Activated T-helper 2 cell treated with anti-CD3 and anti-CD28 coated beads, Interferon-gamma antibody, Interleukin-2, Interleukin-4, amounts not matched to agents 10 μg/mL and 5 μg/mL and 100 μg/mL, durations not matched to agents 14 hours and 24 hours and 36 hours (primary cell): ENCODE results near the gene CD68. TPM values are rescaled to one million over a fixed set of nuclear protein-coding genes. Genes with fewer than 3 reads are reported as not detected.
"Not testable (repeated sequence)": the region's sequence is repeated elsewhere in the genome, so short reads cannot be mapped to it uniquely, and the experiment has no call there.

Experiments used
- DNase-seq: peaks from one replicate; pipeline ENCODE4 v3.0.0; 2021; ENCODE audit warnings: low spot score
- H3K27ac Mint-ChIP-seq: one replicate; pipeline ENCODE4 v1.8.0; 2021; ENCODE audit warnings: mixed read lengths
- H3K27me3 Mint-ChIP-seq: one replicate; pipeline ENCODE4 v1.8.0; 2021; ENCODE audit warnings: low read depth, mixed read lengths
- H3K36me3 Mint-ChIP-seq: one replicate; pipeline ENCODE4 v1.8.0; 2021; ENCODE audit warnings: low read depth, mixed read lengths
- H3K4me1 Mint-ChIP-seq: one replicate; pipeline ENCODE4 v1.8.0; 2021; ENCODE audit warnings: low read depth, mixed read lengths
- H3K4me3 Mint-ChIP-seq: one replicate; pipeline ENCODE4 v1.8.0; 2021; ENCODE audit warnings: low read depth, mild to moderate bottlenecking, moderate library complexity, mixed read lengths
- H3K9me3 Mint-ChIP-seq: one replicate; pipeline ENCODE4 v1.8.0; 2021; ENCODE audit warnings: mixed read lengths
- intact Hi-C: fragments of 100-400 bp; cut with micrococcal nuclease; formaldehyde crosslinking; loops from one replicate; pipeline ENCODE4 v1.15.1; 2023
- total RNA-seq: library from RNA; stranded (reverse); gene quantifications from 2 replicates; pipeline ENCODE4 v1.2.3, GENCODE V29; 2022

The CD68 gene
- total RNA-seq, 1 donor from 2014 or later: 10.1 TPM

GRCh38 chr17:7589891-7590691 is 10.7 kb downstream of the CD68 start, which contains the start of gene SOX15:
TSS of gene SOX15 (minus strand) at chr17:7590094. CDS start at chr17:7589676, 418 bp downstream.
- no peak within 1 kb of the TSS for H3K4me3 Mint-ChIP-seq
- peaks cover 75% of the 10 kb centered on the region for H3K36me3 Mint-ChIP-seq
- intact Hi-C loops: no loop called here
- H3K27me3 Mint-ChIP-seq: no peaks in the 10 kb centered on the region
- no peaks in the 10 kb centered on the region for H3K9me3 Mint-ChIP-seq
- H3K27ac Mint-ChIP-seq: peak within 1 kb of the TSS; percentile 43
- peaks cover 5% of the 10 kb centered on the region for H3K4me1 Mint-ChIP-seq
- no peak for DNase-seq

- H3K36me3 Mint-ChIP-seq: peaks cover 79% of the 10 kb centered on the region
- H3K27ac Mint-ChIP-seq: peak overlapping the region; percentile 43
- no peak overlapping the region for H3K4me3 Mint-ChIP-seq
- no peak for DNase-seq
- peaks cover 2% of the 10 kb centered on the region for H3K4me1 Mint-ChIP-seq
- intact Hi-C loops: no loop called here
- no peaks in the 10 kb centered on the region for H3K27me3 Mint-ChIP-seq
- no peaks in the 10 kb centered on the region for H3K9me3 Mint-ChIP-seq
Observed at GRCh38 chr17:7590743-7591142, 11.3 kb downstream of the CD68 start.

- no peaks in the 10 kb centered on the region for H3K4me1 Mint-ChIP-seq
- DNase-seq: no peak
- intact Hi-C loops: no loop called here
- no peak overlapping the region for H3K27ac Mint-ChIP-seq
- H3K9me3 Mint-ChIP-seq: no peaks in the 10 kb centered on the region
- no peak overlapping the region for H3K4me3 Mint-ChIP-seq
- no peaks in the 10 kb centered on the region for H3K27me3 Mint-ChIP-seq
- peaks cover 77% of the 10 kb centered on the region for H3K36me3 Mint-ChIP-seq
Observed at GRCh38 chr17:7591596-7591995, 12.2 kb downstream of the CD68 start.

- Mint-ChIP-seq H3K4me3 (no peak overlapping the region), H3K27ac (no peak overlapping the region), H3K36me3 (peaks cover 73% of the 10 kb centered on the region), H3K4me1 (no peaks in the 10 kb centered on the region), H3K27me3 (no peaks in the 10 kb centered on the region), H3K9me3 (no peaks in the 10 kb centered on the region)
- no peak for DNase-seq
- intact Hi-C loops: no loop called here
Observed at GRCh38 chr17:7592422-7593021, 13.1 kb downstream of the CD68 start.

- no peak for DNase-seq
- H3K4me3 Mint-ChIP-seq: no peak overlapping the region
- peaks cover 70% of the 10 kb centered on the region for H3K36me3 Mint-ChIP-seq
- no peaks in the 10 kb centered on the region for H3K4me1 Mint-ChIP-seq
- no peaks in the 10 kb centered on the region for H3K9me3 Mint-ChIP-seq
- intact Hi-C loops: no loop called here
- H3K27me3 Mint-ChIP-seq: no peaks in the 10 kb centered on the region
- H3K27ac Mint-ChIP-seq: no peak overlapping the region
Observed at GRCh38 chr17:7593296-7593695, 13.9 kb downstream of the CD68 start.

GRCh38 chr17:7597561-7597960 is 18.1 kb downstream of the CD68 start:
- peaks cover 72% of the 10 kb centered on the region for H3K36me3 Mint-ChIP-seq
- H3K27me3 Mint-ChIP-seq, H3K27ac Mint-ChIP-seq, H3K9me3 Mint-ChIP-seq, H3K4me3 Mint-ChIP-seq, DNase-seq, intact Hi-C loops, H3K4me1 Mint-ChIP-seq: not testable (repeated sequence)

GRCh38 chr17:7606280-7606679 is 26.8 kb downstream of the CD68 start:
- Mint-ChIP-seq H3K4me3 (no peak overlapping the region), H3K4me1 (peaks cover 8% of the 10 kb centered on the region), H3K27ac (no peak overlapping the region), H3K27me3 (no peaks in the 10 kb centered on the region), H3K9me3 (no peaks in the 10 kb centered on the region), H3K36me3 (peaks cover 57% of the 10 kb centered on the region)
- intact Hi-C loops: no loop called here
- no peak for DNase-seq

GRCh38 chr17:7610641-7611040 is 31.2 kb downstream of the CD68 start:
- no peak for DNase-seq
- no peaks in the 10 kb centered on the region for H3K9me3 Mint-ChIP-seq
- intact Hi-C loops: no loop called here
- peaks cover 28% of the 10 kb centered on the region for H3K4me1 Mint-ChIP-seq
- H3K36me3 Mint-ChIP-seq: peaks cover 37% of the 10 kb centered on the region
- H3K4me3 Mint-ChIP-seq: no peak overlapping the region
- no peak overlapping the region for H3K27ac Mint-ChIP-seq
- no peaks in the 10 kb centered on the region for H3K27me3 Mint-ChIP-seq

GRCh38 chr17:7611635-7612293 is 32.3 kb downstream of the CD68 start:
- H3K36me3 Mint-ChIP-seq: peaks cover 28% of the 10 kb centered on the region
- intact Hi-C loops: no loop called here
- peaks cover 23% of the 10 kb centered on the region for H3K4me1 Mint-ChIP-seq
- H3K4me3 Mint-ChIP-seq: peak overlapping the region; percentile 89
- H3K27me3 Mint-ChIP-seq: no peaks in the 10 kb centered on the region
- DNase-seq: no peak
- no peak overlapping the region for H3K27ac Mint-ChIP-seq
- no peaks in the 10 kb centered on the region for H3K9me3 Mint-ChIP-seq

GRCh38 chr17:7612294-7612640 is 32.8 kb downstream of the CD68 start:
- DNase-seq: no peak
- Mint-ChIP-seq H3K36me3 (peaks cover 28% of the 10 kb centered on the region), H3K27me3 (no peaks in the 10 kb centered on the region), H3K27ac (no peak overlapping the region), H3K9me3 (no peaks in the 10 kb centered on the region), H3K4me1 (peaks cover 23% of the 10 kb centered on the region), H3K4me3 (peak overlapping the region; percentile 89)
- intact Hi-C loops: no loop called here

- H3K27ac Mint-ChIP-seq: peak overlapping the region; percentile 82
- peak overlapping the region; percentile 89 for H3K4me3 Mint-ChIP-seq
- no peak for DNase-seq
- no peaks in the 10 kb centered on the region for H3K9me3 Mint-ChIP-seq
- intact Hi-C loops: loop anchor here (2.0 kb wide), 2 partner anchors 31 to 41 kb away; partner anchors contain the start of gene MPDU1
- no peaks in the 10 kb centered on the region for H3K27me3 Mint-ChIP-seq
- H3K36me3 Mint-ChIP-seq: peaks cover 28% of the 10 kb centered on the region
- peaks cover 25% of the 10 kb centered on the region for H3K4me1 Mint-ChIP-seq
Observed at GRCh38 chr17:7613769-7614424, 34.5 kb downstream of the CD68 start.

GRCh38 chr17:7614425-7615264 is 35.2 kb downstream of the CD68 start, which contains the start of gene FXR2:
TSS of gene FXR2 (minus strand) at chr17:7614897. CDS start at chr17:7614532, 365 bp downstream.
- Mint-ChIP-seq H3K27ac (peak within 1 kb of the TSS; percentile 84), H3K9me3 (no peaks in the 10 kb centered on the region), H3K4me1 (peaks cover 21% of the 10 kb centered on the region), H3K36me3 (peaks cover 24% of the 10 kb centered on the region), H3K27me3 (no peaks in the 10 kb centered on the region), H3K4me3 (peak within 1 kb of the TSS; percentile 89)
- intact Hi-C loops: loop anchor here (1.0 to 2.0 kb wide), 3 partner anchors 32 to 72 kb away; partner anchors contain the start of gene MPDU1
- peak; percentile 99 for DNase-seq
